ENCODE data around the gene SNCB.

SNCB gene

DNA sequence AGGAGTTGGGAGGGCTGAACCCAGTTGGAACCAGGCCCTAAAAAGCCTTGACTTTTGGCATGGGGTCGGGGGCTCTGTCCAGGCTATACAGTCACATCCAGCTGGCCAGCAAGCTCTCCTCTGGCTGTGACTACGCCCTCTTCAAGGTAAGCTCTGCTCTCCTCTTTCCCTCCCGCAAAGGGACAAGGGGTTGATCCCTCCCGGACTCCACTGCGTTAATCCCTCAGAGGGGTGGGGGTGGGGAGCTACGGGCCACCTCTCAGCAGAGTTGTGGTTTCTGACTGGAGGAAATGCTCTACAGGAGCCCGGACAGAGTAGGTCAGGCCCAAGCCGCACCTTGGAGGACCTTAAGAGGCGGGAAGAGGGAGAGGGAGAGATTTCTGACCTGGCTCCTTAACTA, 14.0 kb upstream of the SNCB start:
- no peak for DNase-seq

DNA sequence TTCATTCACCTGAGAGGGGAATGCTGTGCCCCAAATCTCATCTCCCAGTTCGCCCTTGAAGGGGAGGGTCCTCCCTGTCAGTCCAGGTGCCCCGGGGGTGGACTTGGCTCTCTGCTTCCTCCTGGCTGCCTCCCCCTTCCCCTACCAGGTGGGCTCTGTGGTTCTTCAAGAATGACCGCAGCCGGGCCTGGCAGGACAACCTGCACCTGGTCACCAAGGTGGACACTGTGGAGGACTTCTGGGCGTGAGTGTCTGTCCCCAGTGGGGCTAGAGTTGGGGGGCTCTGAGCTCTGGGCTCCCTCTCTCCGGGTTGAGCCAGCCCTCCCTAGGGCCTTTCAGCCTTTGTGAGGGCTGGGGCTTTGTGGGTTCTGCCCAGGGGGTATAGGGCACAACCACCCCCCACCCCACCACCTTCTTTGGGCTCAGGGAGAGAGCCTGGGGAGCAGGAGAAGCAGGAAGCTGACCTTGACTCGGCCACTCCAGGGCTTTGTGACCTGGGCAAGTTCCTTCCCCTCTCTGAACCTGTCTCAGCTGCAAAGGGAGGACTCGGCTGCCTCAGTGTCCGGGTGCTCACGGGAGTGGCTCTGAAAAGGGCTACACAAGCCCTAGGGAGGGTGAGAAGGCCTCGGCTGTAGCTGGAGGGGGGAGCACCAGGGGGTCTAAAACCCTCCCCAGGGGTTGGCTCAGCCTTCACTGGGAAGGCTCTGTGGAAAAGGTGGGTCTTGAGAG, 13.3 kb upstream of the SNCB start:
- DNase-seq, result no peak

DNA sequence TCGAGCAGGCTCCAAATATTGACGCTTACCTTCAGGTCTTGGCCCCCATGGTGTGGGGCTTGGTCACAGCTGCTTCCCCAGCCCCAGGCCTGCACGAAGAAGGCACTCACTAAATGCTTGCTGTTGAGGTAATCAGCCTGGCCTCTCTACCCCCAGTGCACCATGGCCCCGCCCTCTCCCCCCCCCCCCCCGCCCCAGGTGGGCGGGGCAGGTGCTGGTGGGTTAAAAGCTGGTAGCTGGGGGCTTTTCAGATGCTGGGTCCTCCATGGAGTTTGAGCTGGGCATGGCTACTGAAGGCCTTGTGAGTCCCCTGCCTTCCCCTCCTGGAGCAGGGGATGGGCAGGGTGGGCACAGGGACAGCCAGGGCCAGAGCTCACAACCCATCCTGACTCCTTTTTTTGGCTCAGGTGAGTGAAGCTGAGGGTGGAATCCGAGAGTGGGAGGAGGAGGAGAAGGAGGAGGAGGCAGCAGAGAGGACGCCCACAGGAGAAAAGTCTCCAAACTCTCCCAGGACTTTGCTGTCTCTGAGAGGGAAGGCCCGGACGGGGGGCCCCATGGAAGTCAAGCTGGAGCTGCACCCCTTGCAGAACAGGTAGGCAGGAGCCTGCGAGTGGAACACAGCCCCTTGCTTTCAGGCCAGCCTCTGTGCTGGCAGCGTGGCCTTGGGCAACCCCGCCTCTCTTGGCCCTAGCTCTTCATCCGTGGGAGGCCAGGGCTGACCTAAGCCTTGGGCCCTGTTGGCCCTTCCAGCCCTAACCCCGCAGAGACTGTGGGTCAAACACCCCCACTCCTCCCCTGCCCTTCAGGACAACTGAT, 12.5 kb upstream of the SNCB start:
- no peak for DNase-seq

DNA sequence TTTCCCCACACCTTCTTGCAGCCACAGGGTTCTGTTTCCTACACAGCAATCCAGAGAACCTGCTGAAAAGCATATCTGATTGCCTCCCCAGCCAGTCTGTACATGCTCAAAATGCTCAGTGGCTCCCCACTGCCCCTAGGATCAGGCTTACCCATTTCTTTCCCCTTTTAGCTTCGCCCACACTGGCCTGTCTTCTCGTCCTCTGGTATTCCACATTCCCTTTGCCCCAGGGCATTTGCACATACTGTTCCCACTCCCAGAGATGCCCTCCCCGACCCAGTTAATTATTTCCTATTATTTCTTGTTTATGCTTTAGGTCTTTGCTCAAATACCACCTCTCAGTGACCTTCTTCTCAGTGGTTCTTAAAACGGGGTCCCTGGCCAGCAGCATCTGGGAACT, 10.3 kb upstream of the SNCB start:
- DNase-seq, result no peak

DNA sequence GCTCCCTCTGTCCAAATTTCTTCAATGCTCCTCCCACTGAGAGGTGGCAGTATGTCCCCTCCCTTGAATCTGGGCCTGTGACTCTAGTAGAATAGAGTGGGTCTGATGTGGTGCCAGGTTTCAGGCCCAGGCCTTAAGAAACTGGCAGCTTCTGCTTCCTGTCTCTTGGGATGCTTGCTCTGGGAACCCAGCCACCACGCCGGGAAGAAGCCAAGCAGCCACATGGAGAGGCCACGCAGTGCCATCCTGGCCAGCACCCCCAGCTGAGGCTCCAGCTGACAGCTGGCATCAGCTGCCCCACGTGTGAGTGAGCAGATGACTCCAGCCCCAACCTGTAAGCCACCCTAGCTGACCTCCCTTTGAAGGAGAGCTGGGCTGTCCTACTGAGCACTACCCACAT, 9.6 kb upstream of the SNCB start:
- DNase-seq, result no peak

DNA sequence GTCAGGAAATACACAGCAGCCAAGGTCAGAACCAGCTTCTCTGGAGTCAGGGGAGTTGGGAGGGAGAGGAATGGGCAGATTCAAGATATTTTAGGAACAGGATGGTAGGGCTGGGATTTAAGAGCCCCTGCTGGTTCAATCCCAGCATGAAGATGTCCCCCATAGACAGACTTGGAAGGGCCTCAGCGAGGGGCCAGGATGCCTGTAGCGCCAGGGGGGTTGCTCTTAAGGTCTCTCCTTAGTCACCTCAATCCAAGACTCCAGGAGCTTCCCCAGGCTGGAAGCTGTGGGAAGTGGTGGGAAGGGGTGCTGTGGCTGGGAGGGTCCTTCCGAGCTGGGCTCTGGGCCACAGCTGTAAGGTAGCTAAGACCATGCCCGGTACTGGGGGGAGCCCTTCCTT, 8.9 kb upstream of the SNCB start:
- DNase-seq, result no peak

DNA sequence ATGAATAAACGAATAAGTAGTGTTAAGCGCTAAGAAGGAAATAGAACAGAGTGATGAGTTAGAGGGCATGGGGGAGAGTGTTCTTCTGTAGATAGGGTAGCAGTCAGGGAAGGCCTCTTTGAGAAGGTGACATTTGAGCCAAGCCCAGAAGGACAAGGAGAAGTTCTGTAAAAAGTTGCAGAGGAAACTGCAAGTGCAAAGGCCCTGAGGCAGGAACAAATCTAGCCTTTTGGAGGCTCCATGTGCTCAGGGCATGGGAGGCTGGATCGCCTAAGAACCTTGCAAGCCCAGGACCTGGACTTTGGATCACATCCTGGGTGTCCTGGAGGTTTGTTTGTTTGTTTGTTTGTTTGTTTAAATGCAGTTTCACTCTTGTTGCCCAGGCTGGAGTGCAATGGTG, 8.1 kb upstream of the SNCB start:
- no peak for DNase-seq

DNA sequence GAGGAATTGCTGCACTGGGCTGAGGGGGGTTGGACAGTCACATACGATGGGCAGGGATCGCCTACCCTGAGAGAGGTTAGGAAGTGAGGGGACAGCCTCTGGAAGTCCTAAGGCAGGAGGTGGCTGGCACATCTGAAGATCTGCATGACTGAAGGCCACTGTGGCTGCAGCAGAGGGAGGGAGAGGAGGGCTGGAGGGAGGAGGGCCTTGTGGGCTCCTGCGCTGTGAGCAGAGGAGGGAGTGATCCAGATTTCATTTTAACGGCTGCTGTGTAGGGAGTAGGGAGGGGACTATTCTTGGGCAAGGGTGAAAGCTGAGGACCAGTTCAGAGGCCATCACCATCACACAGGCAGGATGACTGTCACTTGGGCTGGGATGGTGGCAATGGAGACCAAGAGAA, 7.2 kb upstream of the SNCB start:
- no peak for DNase-seq

DNA sequence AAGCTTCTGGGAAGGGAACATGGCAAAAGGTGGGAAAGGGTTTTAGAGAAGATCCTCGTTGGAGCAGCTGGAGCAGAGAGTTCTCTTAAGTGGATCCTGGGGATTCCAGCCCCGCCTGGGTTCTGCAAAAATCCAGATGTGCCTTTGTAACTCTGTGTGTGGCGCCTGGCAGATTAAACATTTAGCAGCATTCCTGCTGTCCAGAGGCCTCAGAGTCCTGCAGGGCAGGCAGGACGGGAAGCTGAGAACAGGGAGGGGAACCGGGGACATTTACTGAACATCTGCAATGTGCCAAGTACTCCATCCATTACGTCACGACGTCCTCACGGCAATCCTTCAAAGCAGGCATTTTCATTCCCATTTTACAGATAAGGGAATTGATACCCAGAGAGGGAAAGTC, 6.1 kb upstream of the SNCB start:
- no peak for DNase-seq

DNA sequence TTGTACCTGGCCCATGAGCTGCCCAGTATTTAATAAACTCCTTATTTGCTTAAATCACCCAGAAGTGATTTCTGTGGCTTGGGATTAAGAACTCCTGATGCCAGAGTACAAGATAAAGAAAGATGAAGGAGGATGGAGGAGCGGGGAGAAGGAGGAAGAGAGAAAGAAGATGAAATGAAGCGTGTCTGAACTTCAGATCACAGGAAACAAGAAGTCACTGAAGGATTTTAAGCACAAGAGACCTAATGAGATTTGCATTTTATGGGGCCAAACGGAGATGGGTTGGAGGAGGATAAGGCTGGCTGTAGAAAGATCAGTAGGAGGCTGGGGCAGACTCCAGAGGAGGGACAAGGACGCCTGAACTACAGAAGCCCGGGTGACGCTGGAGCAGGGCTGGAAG, 3.3 kb upstream of the SNCB start:
- DNase-seq, result no peak

DNA sequence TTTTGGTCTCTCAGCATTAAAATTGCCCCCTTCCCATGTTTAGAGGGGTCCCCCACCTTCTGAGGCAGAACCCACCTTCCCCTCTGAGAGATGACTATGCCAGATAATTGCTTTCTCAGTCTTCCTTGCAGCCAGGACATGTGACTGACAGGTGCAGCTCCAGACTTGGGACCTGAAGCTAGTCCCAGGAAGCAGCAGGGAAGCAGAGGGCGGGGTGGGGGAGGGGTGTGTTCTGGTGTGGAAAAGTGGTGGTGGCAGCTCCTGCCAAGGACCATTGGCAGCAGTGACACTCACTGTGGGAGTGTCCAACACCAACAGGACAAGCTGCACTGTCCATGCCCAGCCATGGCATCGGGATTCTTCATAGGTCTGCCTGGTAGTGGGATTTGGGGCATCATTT, 2.4 kb upstream of the SNCB start:
- DNase-seq, result no peak

DNA sequence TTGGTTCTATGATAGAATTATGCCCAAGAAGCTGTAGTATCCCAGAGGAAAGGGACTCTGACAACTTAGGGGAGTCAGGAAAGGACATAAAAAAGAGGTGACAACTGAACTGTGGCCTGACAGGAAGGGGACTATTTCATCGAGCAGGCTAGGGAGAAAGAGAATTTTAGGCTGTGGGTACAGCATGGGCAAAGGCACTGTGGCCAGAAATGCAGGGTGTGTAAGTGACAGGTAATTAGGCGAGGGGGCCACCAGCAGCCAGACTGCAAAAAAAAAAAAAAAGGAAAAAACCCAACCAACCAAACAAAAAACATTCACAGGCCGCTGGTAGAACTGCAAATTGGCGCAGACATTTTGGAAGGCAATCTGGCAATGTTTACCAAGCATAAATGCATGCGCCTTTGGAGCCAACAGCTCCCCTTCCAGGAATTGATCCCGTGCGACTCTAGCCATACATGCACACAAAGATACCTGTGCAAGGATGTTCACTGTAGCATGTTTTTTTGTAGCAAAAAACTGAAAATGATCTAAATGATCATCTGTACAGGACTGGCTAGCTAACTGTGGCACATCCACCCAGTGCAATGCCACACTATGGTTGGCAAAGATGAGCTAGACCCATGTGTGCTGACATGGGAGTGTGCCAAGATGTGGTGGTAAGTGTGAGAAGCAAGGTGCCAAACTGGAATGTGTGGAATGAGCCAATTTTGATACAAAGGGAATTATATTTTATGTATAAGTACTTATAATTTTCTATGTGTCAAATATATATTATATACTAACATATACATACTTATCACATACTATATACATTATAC, 1.3 kb upstream of the SNCB start:
- DNase-seq, result no peak

DNA sequence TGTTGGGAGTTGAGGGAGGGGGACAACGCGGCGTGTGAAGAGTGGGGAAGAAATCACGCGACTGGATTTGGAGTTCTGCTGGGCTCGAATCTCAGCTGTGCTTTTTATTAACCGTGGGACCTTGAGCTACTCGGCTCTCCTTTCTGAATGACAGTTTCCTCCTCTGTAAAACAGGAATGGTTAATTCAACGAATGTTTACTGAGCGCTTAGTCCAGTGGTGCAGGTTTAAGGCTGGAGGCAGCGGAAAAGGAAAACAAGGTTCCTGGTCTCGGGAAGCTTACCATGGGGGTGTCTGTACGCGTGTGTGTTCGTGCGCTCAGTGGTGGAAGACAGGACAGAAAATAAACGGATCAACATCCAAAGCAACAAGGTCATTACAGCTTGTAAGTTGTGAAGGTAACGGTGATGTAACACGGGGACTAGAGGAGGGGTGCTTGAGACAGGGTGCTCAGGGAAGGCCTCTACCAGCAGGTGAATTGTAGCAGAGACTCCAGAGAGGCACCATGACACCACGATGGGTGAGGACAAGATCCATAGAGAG, 418 bp upstream of the SNCB start:
- no peak for DNase-seq

DNA sequence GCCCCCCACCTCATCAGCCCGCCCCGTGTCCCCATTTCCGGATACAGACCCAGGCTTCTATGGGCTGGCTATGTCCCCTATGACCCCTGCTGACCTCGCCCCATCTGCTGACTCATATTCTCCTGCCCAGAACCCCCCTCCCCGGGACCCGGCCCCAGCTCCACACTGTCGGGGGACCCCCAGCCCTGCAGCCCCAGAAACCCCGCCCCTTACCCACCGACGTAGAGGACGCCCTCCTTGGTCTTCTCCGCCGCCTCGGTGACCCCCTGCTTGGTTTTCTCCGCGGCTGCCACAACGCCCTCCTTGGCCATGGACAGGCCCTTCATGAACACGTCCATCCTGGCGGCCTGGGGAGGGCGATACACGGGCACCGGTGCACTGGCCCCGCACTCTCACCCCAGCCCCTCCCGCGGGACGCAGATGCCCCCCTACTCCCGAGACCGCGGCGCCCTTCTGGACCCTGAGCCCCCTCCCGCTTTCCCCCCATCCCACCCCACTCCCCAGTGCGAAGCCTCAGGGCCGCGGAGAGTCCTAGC, 949 bp downstream of the SNCB start:
- DNase-seq, result no peak

DNA sequence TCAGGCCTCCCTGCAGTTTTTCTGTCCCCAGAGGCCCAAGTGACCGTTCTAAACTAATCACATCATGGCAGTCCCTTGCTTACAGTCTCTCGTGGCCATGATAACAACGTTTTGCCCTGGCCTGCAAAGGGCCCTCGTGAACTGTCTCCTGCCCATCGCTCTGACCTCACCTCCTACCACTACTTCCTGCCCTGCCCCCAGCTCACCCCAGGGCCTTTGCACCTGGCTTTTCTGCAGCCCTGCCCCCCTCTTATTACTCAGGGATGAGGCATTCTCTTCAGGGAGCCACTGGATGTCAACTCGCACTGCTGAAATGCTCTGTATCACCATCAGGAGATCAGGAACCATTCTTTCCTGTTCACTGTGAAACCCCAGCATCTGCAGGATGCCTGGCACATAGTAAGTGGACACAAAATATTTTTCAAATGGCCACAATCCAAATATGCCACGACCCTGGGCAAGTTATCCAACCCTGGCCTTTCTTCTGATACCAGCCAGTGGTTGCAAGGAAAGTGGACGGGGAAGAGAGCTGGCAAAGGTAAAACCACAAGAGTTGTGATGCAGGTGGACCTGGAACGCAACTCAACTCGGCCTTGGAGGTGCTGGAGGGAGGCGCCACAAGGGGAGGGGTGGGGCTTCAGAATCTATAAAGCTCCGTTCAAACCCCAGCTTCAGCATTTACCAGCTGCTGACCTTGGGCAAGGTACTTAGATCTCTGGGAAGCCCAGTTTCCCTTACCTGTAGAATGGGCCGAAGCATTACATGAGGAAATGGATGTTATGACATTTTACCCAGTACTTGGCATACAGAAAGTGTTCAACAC, 1.7 kb downstream of the SNCB start:
- DNase-seq, result no peak

DNA sequence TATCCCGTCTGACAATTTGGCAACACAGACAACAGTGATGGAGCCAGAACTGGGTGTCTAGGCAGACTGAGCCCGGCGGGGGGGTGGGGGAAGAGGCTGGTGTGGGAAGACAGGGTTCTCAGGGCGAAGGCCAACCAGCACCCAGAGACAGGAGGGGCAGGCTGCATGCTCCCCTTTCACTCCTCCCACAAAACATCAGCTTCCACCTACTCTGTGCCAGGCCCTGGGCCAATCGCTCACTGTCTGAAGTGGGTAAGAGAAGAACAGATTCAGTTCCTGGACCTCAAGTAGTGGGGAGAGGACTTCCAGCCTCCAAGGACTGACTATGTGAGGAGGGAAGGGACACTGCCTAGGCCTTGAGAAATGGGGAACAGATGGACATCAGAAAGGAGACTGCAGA, 2.8 kb downstream of the SNCB start:
- DNase-seq, result no peak

DNA sequence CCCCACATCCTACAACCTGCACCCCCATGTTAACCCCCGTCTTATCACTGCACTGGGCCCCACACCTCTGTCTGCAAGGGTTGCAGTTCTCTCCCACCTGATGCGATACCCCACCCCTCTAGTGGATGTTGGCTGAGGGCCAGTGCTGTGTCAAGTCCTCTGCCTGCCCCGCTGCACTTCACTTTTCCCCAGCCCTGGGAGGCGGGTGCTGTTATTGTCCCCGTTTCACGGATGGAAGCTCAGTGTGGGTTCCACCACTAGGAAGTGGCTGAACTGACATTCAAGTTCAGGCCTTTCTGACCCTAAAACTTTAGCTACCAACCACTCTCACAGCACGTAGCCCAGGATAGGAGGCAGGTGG, 3.5 kb downstream of the SNCB start:
- DNase-seq, result no peak

DNA sequence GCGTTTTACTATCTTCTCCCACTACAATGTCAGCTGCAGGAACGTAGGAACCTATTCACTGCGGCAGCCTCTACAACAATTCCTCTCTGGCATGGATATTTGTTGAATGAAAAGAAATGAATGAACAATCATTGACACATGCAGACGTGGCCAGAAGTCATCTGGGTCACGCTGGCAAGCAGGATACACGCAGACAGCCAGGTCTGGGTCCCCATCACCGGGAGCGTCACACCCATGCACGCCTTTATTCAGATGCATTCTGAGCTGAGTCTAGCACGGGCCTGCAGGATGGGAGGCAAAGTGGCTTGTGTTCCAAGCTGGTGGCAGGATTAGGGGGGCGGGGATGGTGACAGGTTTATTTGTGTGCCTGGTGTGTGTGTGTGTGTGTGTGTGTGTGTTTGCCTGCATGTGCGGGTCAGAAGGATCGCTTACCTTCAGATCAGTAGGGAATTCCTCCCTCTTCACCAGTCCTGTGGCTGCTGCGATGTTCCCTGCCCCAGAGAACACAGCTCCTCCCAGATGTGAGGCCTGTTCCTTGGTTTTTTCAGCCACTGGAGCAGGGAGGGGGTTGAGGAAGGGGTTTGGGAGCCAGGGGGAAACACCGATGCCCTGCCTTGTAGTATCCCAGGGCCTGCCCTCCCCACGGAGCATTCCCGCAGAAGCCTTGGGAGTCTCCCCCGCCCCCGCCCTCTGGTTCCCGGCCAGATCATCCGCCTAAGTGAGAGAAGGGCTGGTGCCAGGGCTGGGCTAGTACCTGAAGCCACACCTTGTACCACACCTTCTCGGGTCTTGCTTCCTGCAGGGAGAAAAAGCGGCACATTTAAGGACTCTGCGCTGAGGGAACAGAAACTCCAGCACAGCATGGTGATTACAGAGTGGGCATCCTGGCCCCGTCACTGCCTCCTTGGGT, 4.1 kb downstream of the SNCB start:
- no peak for DNase-seq

DNA sequence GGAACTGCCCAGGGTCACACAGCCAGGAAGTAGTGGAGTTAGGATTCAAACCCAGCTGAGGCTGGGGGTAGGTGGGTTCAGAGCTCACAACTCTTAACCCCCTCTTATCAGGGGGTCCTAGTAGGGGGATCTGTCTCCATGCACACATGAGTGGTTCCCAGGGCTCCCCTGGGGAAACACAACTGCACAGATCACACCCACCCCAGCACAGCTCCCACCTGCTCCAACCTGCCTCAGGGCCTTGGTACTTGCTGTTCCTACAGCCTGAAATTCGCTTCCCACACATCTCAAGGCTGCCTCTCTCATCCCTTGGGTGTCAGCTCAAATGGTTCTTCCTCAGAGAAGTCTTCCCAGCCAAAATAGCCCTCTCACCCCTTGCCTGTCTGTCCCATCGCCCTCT, 4.8 kb downstream of the SNCB start:
- no peak for DNase-seq

DNA sequence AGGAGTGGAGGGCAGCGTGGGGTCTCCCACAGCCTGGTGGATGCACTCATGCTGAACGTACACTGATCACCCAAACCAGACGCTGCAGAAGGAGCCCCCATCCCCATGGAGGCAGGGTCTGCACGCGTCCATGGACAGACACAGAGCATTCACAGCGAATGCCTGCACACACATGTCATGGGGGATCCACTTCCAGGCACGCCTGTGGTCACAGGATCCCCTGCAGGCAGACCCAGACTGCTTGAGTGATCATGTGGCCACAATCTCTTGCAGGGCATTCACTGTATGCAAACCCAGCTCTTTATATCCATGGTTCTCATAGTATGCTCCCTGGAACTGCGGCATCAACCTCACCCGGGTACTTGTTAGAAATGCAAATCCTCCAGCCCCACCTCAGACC, 5.4 kb downstream of the SNCB start:
- no peak for DNase-seq

DNA sequence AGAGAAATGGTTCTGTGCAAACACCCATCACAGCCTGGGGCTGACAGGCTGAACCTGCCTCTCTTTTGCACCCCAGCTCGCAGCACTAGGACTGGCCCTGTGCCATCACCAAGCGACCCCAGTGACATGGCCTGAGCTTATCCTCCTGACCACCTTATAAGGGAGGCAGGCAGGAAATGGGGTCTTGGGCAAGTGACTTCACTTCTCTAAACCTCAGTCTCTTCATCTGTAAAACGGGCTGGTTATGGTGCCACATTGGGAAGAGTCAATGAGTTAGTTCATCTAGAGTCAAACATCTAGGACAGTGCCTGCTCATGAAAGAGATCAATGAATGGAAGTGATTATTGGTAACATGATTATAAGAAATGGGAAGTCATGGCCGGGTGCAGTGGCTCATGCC, 6.2 kb downstream of the SNCB start:
- no peak for DNase-seq
